ENCODE data around the gene OSBPL9.
A peak's percentile ranks its signal among the peaks of the same experiment; 100 is the strongest.

Gene OSBPL9

DNA sequence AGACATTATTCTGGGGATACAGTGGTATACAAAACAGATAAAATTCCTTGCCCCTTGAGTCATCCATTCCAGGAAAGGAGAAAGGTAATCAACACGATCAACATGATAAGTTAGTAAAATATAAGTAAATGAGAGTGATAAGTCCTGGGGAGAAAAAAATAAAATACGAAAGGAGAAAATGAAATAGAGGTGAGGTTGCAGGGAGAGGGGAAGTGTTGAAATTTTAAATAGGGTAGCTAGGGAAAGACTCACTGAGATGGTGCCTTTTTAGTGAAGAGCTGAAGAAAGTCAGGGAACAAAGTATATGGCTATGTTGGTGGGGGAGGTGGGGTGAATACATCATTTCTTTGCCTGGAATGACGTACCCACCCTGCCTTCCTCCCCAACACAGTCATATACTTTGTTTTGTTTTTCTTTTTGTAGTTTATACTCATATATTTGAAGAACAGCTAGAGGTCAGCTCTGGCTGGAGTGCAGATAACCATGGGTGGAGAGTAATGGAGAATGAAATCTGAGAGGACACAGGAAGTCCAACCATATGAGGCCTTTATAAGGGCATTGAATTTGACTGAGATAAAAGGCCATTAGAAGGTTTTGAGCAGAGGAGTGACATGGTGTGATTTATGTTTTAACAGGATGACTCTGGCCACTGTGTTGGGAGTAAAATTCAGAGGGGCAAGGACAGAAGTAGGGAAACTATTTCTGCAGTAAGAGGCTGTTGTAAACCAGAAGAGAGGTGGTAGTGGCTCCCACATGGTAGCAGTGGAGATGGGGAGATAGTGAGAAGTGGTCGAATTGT, 54.8 kb downstream of the OSBPL9 start (continued):
- TF ChIP-seq TSHZ1 (tag by site-specific recombination; IDR thresholded peaks at IDR 0.05; ENCODE audit: borderline replicate concordance) (0 out of 2 replicates have a peak, but pooled peaks have one; percentile 34), ZNF214 (tag by site-specific recombination; IDR thresholded peaks at IDR 0.05; ENCODE audit: borderline replicate concordance) (no peak), WT1 (tag by site-specific recombination; IDR thresholded peaks at IDR 0.05) (peak; percentile 60; the same call in 1 of the 2 replicates), SP7 (tag by site-specific recombination; IDR thresholded peaks at IDR 0.05) (0 out of 2 replicates have a peak, but pooled peaks have one; percentile 41), ZNF621 (tag by site-specific recombination; IDR thresholded peaks at IDR 0.05) (no peak), ZNF654 (tag by site-specific recombination; IDR thresholded peaks at IDR 0.05; ENCODE audit: low read depth) (no peak), ZFP3 (tag by site-specific recombination; IDR thresholded peaks at IDR 0.05; ENCODE audit: low read depth) (no peak), ZEB2 (tag by site-specific recombination; IDR thresholded peaks at IDR 0.05) (0 out of 2 replicates have a peak, but pooled peaks have one; percentile 46), ZNF629 (tag by site-specific recombination; IDR thresholded peaks at IDR 0.05) (peak; percentile 89), ZNF658 (tag by site-specific recombination; IDR thresholded peaks at IDR 0.05) (no peak), ZIC2 (tag by site-specific recombination; IDR thresholded peaks at IDR 0.05) (no peak), OSR2 (tag by site-specific recombination; IDR thresholded peaks at IDR 0.05) (peak; percentile 88), FEZF1 (tag by site-specific recombination; IDR thresholded peaks at IDR 0.05) (peak; percentile 34; the same call in 1 of the 2 replicates), ZNF610 (tag by site-specific recombination; IDR thresholded peaks at IDR 0.05; ENCODE audit: borderline replicate concordance) (0 out of 2 replicates have a peak, but pooled peaks have one; percentile 14), MEIS1 (CRISPR knock-in tag; IDR thresholded peaks at IDR 0.05; ENCODE audit: borderline replicate concordance) (peak; percentile 81; the same call in 1 of the 2 replicates), TRIM28 (IDR thresholded peaks at IDR 0.05; ENCODE audit: borderline replicate concordance, low read length) (peak; percentile 94)
- TF ChIP-seq, protein P1, sequence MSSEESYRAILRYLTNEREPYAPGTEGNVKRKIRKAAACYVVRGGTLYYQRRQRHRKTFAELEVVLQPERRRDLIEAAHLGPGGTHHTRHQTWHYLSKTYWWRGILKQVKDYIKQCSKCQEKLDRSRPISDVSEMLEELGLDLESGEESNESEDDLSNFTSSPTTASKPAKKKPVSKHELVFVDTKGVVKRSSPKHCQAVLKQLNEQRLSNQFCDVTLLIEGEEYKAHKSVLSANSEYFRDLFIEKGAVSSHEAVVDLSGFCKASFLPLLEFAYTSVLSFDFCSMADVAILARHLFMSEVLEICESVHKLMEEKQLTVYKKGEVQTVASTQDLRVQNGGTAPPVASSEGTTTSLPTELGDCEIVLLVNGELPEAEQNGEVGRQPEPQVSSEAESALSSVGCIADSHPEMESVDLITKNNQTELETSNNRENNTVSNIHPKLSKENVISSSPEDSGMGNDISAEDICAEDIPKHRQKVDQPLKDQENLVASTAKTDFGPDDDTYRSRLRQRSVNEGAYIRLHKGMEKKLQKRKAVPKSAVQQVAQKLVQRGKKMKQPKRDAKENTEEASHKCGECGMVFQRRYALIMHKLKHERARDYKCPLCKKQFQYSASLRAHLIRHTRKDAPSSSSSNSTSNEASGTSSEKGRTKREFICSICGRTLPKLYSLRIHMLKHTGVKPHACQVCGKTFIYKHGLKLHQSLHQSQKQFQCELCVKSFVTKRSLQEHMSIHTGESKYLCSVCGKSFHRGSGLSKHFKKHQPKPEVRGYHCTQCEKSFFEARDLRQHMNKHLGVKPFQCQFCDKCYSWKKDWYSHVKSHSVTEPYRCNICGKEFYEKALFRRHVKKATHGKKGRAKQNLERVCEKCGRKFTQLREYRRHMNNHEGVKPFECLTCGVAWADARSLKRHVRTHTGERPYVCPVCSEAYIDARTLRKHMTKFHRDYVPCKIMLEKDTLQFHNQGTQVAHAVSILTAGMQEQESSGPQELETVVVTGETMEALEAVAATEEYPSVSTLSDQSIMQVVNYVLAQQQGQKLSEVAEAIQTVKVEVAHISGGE (tag by site-specific recombination; conservative IDR thresholded peaks at IDR 0.05; ENCODE audit: low read depth) = peak; percentile 56; the same call in 1 of the 2 replicates
- TF ChIP-seq, protein P2, sequence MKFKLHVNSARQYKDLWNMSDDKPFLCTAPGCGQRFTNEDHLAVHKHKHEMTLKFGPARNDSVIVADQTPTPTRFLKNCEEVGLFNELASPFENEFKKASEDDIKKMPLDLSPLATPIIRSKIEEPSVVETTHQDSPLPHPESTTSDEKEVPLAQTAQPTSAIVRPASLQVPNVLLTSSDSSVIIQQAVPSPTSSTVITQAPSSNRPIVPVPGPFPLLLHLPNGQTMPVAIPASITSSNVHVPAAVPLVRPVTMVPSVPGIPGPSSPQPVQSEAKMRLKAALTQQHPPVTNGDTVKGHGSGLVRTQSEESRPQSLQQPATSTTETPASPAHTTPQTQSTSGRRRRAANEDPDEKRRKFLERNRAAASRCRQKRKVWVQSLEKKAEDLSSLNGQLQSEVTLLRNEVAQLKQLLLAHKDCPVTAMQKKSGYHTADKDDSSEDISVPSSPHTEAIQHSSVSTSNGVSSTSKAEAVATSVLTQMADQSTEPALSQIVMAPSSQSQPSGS (tag by site-specific recombination; IDR thresholded peaks at IDR 0.05; ENCODE audit: low read depth) = peak; percentile 85
- TF ChIP-seq, protein P3, sequence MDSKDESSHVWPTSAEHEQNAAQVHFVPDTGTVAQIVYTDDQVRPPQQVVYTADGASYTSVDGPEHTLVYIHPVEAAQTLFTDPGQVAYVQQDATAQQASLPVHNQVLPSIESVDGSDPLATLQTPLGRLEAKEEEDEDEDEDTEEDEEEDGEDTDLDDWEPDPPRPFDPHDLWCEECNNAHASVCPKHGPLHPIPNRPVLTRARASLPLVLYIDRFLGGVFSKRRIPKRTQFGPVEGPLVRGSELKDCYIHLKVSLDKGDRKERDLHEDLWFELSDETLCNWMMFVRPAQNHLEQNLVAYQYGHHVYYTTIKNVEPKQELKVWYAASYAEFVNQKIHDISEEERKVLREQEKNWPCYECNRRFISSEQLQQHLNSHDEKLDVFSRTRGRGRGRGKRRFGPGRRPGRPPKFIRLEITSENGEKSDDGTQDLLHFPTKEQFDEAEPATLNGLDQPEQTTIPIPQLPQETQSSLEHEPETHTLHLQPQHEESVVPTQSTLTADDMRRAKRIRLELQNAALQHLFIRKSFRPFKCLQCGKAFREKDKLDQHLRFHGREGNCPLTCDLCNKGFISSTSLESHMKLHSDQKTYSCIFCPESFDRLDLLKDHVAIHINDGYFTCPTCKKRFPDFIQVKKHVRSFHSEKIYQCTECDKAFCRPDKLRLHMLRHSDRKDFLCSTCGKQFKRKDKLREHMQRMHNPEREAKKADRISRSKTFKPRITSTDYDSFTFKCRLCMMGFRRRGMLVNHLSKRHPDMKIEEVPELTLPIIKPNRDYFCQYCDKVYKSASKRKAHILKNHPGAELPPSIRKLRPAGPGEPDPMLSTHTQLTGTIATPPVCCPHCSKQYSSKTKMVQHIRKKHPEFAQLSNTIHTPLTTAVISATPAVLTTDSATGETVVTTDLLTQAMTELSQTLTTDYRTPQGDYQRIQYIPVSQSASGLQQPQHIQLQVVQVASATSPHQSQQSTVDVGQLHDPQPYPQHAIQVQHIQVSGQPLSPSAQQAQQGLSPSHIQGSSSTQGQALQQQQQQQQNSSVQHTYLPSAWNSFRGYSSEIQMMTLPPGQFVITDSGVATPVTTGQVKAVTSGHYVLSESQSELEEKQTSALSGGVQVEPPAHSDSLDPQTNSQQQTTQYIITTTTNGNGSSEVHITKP (tag by site-specific recombination; IDR thresholded peaks at IDR 0.05) = peak; percentile 75
- TF ChIP-seq, protein P4, sequence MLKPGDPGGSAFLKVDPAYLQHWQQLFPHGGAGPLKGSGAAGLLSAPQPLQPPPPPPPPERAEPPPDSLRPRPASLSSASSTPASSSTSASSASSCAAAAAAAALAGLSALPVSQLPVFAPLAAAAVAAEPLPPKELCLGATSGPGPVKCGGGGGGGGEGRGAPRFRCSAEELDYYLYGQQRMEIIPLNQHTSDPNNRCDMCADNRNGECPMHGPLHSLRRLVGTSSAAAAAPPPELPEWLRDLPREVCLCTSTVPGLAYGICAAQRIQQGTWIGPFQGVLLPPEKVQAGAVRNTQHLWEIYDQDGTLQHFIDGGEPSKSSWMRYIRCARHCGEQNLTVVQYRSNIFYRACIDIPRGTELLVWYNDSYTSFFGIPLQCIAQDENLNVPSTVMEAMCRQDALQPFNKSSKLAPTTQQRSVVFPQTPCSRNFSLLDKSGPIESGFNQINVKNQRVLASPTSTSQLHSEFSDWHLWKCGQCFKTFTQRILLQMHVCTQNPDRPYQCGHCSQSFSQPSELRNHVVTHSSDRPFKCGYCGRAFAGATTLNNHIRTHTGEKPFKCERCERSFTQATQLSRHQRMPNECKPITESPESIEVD (tag by site-specific recombination; IDR thresholded peaks at IDR 0.05) = peak; percentile 70

All from HEK293 (cell line).